HAP-1 (cell line): Measurements from ENCODE around the gene SEZ6L.

ENCODE experiments used
- DNase-seq, 2 experiments: peaks; one replicate each; pipeline ENCODE4 v3.0.0-alpha.2; 2016 to 2020; ENCODE audit warnings: low spot score in 2 of 2
- H3K27me3 ChIP-seq: fragments of 250-450 bp; sonication (Bioruptor Pico); 2 replicates; pipeline ENCODE4 v1.5.1; 2020; ENCODE audit warnings: low read depth, mild to moderate bottlenecking, moderate library complexity
- H3K36me3 ChIP-seq: fragments of 250-450 bp; sonication (Bioruptor Pico); replicated peaks from 2 replicates; pipeline ENCODE4 v1.5.1; 2020; ENCODE audit warnings: mild to moderate bottlenecking
- H3K4me1 ChIP-seq: fragments of 250-450 bp; sonication (Bioruptor Pico); 2 replicates; pipeline ENCODE4 v1.5.1; 2020; ENCODE audit warnings: mild to moderate bottlenecking
- H3K4me3 ChIP-seq: fragments of 250-450 bp; sonication (Bioruptor Pico); 2 replicates; pipeline ENCODE4 v1.5.1; 2020; ENCODE audit warnings: mild to moderate bottlenecking, moderate library complexity
- H3K9me3 ChIP-seq: fragments of 250-450 bp; sonication (Bioruptor Pico); 2 replicates; pipeline ENCODE4 v1.5.1; 2020; ENCODE audit warnings: mild to moderate bottlenecking, moderate library complexity
- in situ Hi-C: fragments of 300-500 bp; cut with MboI; formaldehyde crosslinking; loops from 3 replicates; pipeline ENCODE4 v1.14.3; 2020; ENCODE audit warnings: low sequenced_read_pairs, inconsistent platforms, mixed read lengths

The SEZ6L gene

GRCh38 chr22:26304730-26305129 lies 135.5 kb downstream of the SEZ6L start:
- Histone ChIP-seq H3K9me3 (no peaks in the 10 kb centered on the region), H3K4me3 (no peak overlapping the region), H3K36me3 (no peaks in the 10 kb centered on the region), H3K27me3 (peaks cover 14% of the 10 kb centered on the region), H3K4me1 (no peaks in the 10 kb centered on the region)
- in situ Hi-C loops = no loop called here
- DNase-seq = no peak

- no peaks in the 10 kb centered on the region for H3K36me3 ChIP-seq
- DNase-seq = no peak
- no peaks in the 10 kb centered on the region for H3K9me3 ChIP-seq
- no peaks in the 10 kb centered on the region for H3K4me1 ChIP-seq
- H3K27me3 ChIP-seq = peaks cover 12% of the 10 kb centered on the region
- H3K4me3 ChIP-seq = no peak overlapping the region
- in situ Hi-C loops = no loop called here
Measured at GRCh38 chr22:26308467-26308866, 139.2 kb downstream of the SEZ6L start.

GRCh38 chr22:26310616-26311015 lies 141.4 kb downstream of the SEZ6L start:
- Histone ChIP-seq H3K4me1 (no peaks in the 10 kb centered on the region), H3K4me3 (no peak overlapping the region), H3K9me3 (no peaks in the 10 kb centered on the region), H3K36me3 (no peaks in the 10 kb centered on the region), H3K27me3 (peaks cover 2% of the 10 kb centered on the region; the same call in 1 of the 2 replicates)
- in situ Hi-C loops = no loop called here
- DNase-seq = no peak

DNA sequence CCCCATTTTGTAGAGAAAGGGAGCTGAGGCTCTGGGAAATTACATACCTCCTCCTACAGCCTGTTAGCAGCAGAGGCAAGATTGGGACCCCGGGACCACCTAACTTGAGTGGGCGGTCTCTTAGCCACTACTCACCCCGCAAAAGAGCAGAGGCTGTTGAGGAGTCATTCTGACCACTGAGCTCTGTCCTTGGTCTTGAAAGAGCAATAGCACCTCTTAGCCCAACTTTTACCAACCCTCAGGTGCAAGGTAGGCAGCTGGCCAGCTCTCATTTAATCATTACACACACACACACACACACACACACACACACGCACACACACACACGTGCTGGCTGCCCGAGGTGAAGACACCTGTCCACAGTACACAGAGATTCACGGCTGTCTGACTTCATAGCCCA lies 144.0 kb downstream of the SEZ6L start:
- Histone ChIP-seq H3K4me3 (no peak overlapping the region), H3K36me3 (no peaks in the 10 kb centered on the region), H3K27me3 (peaks cover 6% of the 10 kb centered on the region; the same call in 1 of the 2 replicates), H3K4me1 (no peaks in the 10 kb centered on the region), H3K9me3 (no peaks in the 10 kb centered on the region)
- no peak for DNase-seq
- in situ Hi-C loops = no loop called here

DNA sequence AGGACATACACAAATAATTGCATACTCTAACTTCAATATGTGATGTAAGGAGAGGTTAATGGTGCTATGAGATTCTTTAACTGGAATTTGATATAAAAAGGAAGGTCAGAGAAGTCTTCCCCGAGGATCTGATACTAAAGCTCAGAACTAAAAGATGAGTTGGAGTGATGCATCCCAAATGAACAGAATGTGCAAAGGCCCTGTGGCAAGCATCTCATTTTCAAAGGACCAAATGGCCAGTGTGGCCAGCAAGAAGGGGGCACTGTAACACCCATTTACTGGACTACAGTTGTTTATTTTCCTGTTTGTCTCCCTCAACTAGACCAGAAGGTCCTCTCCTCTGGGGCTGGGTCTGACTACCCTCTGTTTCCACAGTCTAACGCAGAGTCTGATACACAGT lies 144.9 kb downstream of the SEZ6L start:
- in situ Hi-C loops = no loop called here
- H3K4me1 ChIP-seq = no peaks in the 10 kb centered on the region
- peaks cover 6% of the 10 kb centered on the region; the same call in 1 of the 2 replicates for H3K27me3 ChIP-seq
- no peak for DNase-seq
- H3K9me3 ChIP-seq = no peaks in the 10 kb centered on the region
- H3K36me3 ChIP-seq = no peaks in the 10 kb centered on the region
- H3K4me3 ChIP-seq = no peak overlapping the region

DNA sequence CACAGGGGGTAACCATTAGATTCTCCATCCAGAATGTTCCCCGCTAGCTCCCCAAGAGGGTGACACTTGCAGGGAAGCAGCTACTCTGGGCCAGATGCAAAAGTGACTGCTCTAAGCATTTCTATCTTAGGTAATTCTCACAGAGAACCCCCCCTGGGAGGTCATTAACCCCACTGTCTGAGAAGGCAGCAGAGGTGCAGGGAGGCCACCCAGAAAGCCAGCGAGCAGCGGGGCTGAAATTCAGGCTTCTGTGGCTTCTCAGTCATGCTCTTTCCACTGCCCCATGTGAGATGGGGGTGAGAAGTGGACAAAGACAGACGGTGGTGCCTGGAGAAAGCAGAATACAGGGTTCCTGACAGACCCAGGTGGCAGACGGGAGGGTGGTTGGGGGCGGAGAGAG lies 145.4 kb downstream of the SEZ6L start:
- Histone ChIP-seq H3K4me1 (no peaks in the 10 kb centered on the region), H3K4me3 (no peak overlapping the region), H3K9me3 (no peaks in the 10 kb centered on the region), H3K27me3 (peaks cover 6% of the 10 kb centered on the region; the same call in 1 of the 2 replicates), H3K36me3 (no peaks in the 10 kb centered on the region)
- no peak for DNase-seq
- in situ Hi-C loops = no loop called here

GRCh38 chr22:26316732-26317285 lies 147.5 kb downstream of the SEZ6L start:
- DNase-seq = no peak
- Histone ChIP-seq H3K36me3 (no peaks in the 10 kb centered on the region), H3K4me1 (no peaks in the 10 kb centered on the region), H3K27me3 (peaks cover 6% of the 10 kb centered on the region; the same call in 1 of the 2 replicates), H3K9me3 (no peaks in the 10 kb centered on the region), H3K4me3 (no peak overlapping the region)
- in situ Hi-C loops = no loop called here

- in situ Hi-C loops = no loop called here
- Histone ChIP-seq H3K4me3 (no peak overlapping the region), H3K9me3 (no peaks in the 10 kb centered on the region), H3K36me3 (no peaks in the 10 kb centered on the region), H3K4me1 (no peaks in the 10 kb centered on the region), H3K27me3 (peaks cover 8% of the 10 kb centered on the region; the same call in 1 of the 2 replicates)
- DNase-seq = no peak
Measured at GRCh38 chr22:26318975-26319374, 149.7 kb downstream of the SEZ6L start.

GRCh38 chr22:26320447-26320846 lies 151.2 kb downstream of the SEZ6L start:
- H3K27me3 ChIP-seq = peaks cover 8% of the 10 kb centered on the region; the same call in 1 of the 2 replicates
- in situ Hi-C loops = no loop called here
- DNase-seq = no peak

GRCh38 chr22:26321469-26321913 lies 152.2 kb downstream of the SEZ6L start:
- Histone ChIP-seq H3K9me3 (no peaks in the 10 kb centered on the region), H3K27me3 (peaks cover 8% of the 10 kb centered on the region; the same call in 1 of the 2 replicates), H3K4me1 (no peaks in the 10 kb centered on the region), H3K4me3 (no peak overlapping the region), H3K36me3 (no peaks in the 10 kb centered on the region)
- in situ Hi-C loops = no loop called here
- DNase-seq = no peak

More at GRCh38 chr22:26320447-26320846, 151.2 kb downstream of the SEZ6L start:
- no peak overlapping the region for H3K4me3 ChIP-seq
- no peaks in the 10 kb centered on the region for H3K9me3 ChIP-seq
- H3K4me1 ChIP-seq = no peaks in the 10 kb centered on the region
- H3K36me3 ChIP-seq = no peaks in the 10 kb centered on the region

DNA sequence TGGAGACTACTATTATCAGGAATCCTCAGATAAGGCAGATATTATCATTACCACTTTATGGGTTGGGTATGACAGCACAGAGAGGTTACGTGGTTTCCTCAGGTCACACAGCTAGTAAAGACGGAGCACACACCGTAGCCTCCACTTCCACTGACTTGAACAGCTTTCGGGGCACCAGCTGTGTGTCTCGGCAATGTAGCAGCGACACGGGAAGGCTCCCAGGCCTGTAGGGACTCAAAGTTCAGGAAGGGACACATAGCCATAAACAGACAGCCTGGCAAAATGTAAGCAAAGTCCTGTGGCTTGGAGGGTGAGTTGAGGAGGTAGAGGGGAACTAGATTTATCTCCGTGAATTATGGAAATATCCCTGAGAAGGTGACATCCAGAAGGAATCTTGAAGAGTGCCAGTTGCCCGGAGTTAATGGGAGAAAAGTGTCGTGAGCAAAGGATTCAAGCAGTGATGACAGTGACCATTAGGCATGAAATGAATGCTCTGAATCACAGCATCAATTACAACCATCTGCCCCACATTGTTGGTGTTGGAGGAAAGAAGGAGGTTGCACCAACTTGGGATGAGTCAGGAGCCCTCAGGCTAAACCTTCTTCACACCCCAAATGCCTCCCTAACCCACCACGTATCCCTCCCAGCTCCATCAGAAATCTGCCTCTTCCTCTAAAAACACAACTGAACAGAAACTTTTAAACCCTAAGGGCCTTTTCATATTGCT lies 153.1 kb downstream of the SEZ6L start:
- Histone ChIP-seq H3K27me3 (peaks cover 4% of the 10 kb centered on the region; the same call in 1 of the 2 replicates), H3K4me3 (no peak overlapping the region), H3K9me3 (no peaks in the 10 kb centered on the region), H3K4me1 (no peaks in the 10 kb centered on the region), H3K36me3 (no peaks in the 10 kb centered on the region)
- in situ Hi-C loops = no loop called here
- no peak for DNase-seq

DNA sequence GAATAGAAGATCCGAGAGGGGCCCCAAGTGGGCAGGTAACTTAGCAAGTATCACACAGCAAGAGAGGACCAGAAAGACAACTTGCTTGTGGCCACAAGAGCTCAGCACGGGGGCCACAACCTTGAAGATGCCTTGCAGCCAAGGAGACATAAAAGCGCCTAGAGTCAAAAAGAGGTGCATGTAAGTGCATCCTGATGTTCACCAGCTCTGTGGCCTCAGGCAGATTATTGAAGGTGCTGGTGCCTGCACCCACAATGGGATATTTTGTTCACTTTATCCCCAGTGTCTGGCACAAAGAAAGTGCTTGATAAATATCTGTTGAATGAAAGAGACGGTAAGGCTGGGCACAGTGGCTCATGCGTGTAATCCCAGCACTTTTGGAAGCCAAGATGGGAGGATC lies 153.8 kb downstream of the SEZ6L start:
- no peak overlapping the region for H3K4me3 ChIP-seq
- in situ Hi-C loops = no loop called here
- no peaks in the 10 kb centered on the region for H3K36me3 ChIP-seq
- H3K9me3 ChIP-seq = no peaks in the 10 kb centered on the region
- H3K27me3 ChIP-seq = 0 out of 2 replicates have a peak, but pooled peaks cover 2% of the 10 kb centered on the region
- no peak for DNase-seq
- H3K4me1 ChIP-seq = no peaks in the 10 kb centered on the region

DNA sequence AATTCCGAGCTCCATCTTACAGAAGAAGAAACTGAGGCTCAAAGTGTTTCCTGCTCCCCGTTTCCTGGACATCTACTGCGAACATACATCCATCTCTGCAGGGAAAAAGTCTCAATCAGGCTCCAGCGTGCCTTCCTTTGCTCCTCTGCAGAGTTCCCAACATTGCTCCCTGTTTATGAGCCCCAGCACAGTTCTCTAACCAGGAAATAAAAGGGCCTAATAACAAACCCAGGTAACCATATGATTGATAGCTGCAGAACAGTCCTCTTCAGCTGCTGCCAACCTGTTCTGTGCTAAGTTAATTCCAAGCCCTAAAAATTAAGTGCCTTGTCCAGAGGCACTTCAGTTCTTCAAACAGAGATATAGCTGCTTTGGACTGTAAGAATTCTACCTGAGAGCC lies 154.9 kb downstream of the SEZ6L start:
- in situ Hi-C loops = no loop called here
- H3K4me1 ChIP-seq = no peaks in the 10 kb centered on the region
- H3K27me3 ChIP-seq = 0 out of 2 replicates have a peak, but pooled peaks cover 2% of the 10 kb centered on the region
- no peaks in the 10 kb centered on the region for H3K36me3 ChIP-seq
- no peak for DNase-seq
- no peaks in the 10 kb centered on the region for H3K9me3 ChIP-seq
- H3K4me3 ChIP-seq = no peak overlapping the region

DNA sequence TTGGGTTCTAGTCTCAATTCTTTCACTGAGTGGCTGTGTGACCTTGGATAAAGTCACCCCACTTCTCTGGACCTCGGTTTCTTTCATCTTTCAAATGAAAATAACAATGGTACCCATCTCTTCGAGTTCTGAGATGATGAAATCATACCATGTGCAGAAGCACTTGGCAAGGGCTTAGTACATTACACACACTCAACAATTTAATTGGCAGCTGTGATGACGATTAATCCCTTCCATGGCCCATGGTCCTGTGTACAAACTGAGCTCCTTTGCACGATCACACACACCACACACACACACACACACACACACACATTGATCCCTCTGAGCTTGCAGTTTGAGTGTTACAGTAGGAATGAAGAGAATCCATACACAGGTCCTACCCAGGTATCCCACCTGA lies 156.4 kb downstream of the SEZ6L start:
- H3K27me3 ChIP-seq = peaks cover 10% of the 10 kb centered on the region; the same call in 1 of the 2 replicates
- DNase-seq = no peak
- no peak overlapping the region for H3K4me3 ChIP-seq
- no peaks in the 10 kb centered on the region for H3K36me3 ChIP-seq
- no peaks in the 10 kb centered on the region for H3K9me3 ChIP-seq
- in situ Hi-C loops = loop anchor here (25.0 kb wide), 2 partner anchors 538 to 863 kb away; no protein-coding TSS in a partner anchor
- no peaks in the 10 kb centered on the region for H3K4me1 ChIP-seq
